HG03521 (cell line): ENCODE measurements around the gene BEST1.

ENCODE experiments used
- ATAC-seq: cut with Tn5 transposase; IDR thresholded peaks from one replicate; pipeline ENCODE4 v1.9.1; 2021; ENCODE audit warnings: mild to moderate bottlenecking, moderate library complexity; ENCODE audit not compliant: unreplicated experiment

BEST1 gene

GRCh38 chr11:61950035-61950547 lies at the start of gene BEST1:
TSS of gene BEST1 (plus strand) at chr11:61950351. CDS start at chr11:61951807, 1,456 bp downstream.
- no peak for ATAC-seq

DNA sequence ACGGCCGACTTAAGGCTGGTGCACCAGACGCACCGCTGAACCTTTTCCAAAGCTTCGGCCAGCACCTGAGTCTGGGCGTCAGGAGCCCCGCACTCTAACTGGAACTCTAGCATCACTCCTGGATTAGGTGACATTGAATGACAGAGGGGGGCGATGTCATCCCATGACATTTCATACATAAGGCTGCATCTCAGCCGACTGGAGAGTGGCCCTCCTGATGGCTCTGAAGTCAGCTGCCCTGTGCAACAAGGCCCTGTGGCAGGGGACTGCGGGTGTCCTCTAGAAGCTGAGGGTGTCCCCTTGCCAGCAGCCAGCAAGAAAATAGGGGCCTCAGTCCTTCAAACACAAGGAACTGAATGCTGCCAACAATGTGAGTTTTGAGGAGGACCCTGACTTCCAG lies 48.8 kb upstream of the BEST1 start:
- ATAC-seq: no peak

GRCh38 chr11:61902313-61902712 lies 47.8 kb upstream of the BEST1 start:
- ATAC-seq: no peak

DNA sequence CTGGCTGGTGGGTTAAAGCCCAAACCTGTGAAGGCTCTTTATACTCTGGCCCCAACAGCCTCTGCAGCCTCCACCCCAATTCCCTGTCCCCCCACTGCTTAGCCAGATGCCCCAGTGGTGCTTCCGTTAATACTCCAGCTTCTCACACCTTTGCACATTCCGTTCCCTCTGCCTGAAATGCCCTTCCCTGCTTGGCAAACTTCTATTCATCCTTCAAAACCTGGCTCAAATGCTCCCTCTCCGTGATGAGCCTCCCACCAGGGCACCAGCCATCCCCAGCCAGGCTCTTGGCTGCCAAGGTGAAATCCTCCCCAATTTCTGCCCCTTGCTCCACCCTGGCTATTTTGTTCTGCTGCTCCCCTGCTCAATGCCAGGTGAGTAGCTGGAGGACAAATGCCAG lies 46.3 kb upstream of the BEST1 start:
- no peak for ATAC-seq

DNA sequence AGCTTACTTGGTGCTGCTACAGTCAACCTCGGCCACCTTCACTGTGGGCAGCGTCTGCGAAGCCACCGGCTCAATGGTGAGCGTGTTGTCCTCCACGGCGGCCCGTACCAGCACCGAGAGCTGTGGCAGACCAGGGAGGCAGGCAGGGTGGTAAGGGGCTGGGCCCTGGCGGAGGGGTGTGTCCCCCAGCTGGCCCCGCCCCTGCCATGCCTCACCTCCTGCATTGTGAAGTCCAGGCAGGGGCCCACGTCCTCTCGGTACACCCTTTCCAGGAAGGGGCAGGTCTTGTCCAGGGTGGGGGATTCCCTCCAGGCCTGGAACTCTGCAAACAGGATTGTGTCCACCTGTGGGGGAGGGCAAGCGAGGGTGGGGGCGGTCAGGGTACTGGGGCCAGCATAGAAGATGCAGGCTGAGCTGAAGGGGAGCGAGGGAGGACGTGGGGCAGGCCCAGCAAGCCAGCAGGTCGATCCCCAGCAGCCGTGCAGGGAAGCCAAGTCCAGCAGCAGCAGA lies 45.6 kb upstream of the BEST1 start:
- no peak for ATAC-seq

GRCh38 chr11:61905067-61905696 lies 45.0 kb upstream of the BEST1 start:
- no peak for ATAC-seq

- ATAC-seq: no peak
Observed at GRCh38 chr11:61905801-61906521, 44.2 kb upstream of the BEST1 start.

DNA sequence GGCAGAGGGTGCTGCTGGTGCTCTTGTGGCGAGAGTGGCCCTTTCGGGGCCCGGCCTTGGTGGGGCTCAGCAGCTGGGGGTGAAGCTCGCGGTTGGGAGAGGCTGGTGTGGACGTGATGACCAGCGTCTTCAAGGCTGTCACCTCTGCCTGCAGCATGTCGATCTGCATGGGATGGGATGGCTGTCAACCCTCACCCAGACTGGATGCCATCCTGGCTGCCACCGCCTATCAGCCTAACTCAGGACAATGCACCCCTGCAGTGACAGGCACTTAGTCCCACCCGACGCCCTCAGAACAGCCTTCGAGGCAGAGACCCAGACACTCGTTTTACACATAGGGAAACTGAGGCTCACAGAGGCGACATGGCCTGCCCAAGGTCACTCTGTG lies 43.6 kb upstream of the BEST1 start:
- no peak for ATAC-seq

DNA sequence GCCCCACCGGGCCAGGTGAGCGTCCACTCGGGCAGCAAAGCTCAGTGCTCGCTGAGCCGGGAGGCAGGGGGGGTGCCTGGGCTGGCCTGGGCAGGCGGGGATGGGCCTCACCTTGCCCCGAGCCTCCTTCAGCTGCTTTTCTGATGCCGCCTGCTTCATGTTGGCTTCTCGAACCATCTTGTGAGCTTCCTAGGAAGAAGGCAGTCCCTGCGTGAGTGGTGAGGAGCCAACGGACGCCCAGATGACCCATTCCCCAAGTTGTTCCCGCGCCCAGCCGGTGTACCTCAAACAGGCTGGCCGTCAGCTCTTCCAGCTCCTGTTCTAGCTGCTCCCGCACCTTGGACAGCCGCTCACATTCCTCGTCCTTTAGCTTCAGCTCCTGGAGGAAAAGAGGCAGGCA lies 42.9 kb upstream of the BEST1 start:
- no peak for ATAC-seq

GRCh38 chr11:61907871-61908729 lies 42.1 kb upstream of the BEST1 start:
- no peak for ATAC-seq

DNA sequence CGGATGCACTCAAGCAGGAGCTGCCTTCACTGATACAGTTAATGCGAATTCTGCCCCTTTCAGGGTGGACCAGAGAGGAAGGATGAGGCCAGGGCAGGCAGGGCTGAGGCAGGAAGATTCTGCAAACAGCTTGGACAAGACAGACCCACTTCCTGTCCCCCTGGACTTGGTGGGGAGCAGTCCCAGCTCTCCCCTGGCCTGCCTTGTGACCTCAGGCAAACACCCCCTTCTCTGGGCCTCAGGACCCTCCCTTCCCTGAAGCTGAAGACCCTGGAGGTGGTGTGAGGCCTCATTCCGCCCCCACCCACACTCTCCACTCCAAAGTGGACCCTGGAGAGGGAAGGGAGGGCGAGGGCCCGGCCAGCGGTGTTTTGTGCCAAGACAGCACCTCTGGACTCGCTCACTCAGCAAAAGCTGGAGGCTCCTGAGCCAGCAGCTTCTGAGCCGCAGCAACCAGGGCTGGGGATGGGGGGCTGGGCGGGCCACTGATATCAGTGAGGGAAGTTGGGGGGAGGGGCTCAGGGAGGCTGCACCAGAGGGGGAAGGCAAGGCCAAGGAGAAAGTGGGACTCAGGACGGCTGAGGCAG lies 41.3 kb upstream of the BEST1 start:
- ATAC-seq: no peak

- no peak for ATAC-seq
Observed at GRCh38 chr11:61910187-61911127, 39.7 kb upstream of the BEST1 start.

- no peak for ATAC-seq
Observed at GRCh38 chr11:61911128-61911700, 38.9 kb upstream of the BEST1 start.

DNA sequence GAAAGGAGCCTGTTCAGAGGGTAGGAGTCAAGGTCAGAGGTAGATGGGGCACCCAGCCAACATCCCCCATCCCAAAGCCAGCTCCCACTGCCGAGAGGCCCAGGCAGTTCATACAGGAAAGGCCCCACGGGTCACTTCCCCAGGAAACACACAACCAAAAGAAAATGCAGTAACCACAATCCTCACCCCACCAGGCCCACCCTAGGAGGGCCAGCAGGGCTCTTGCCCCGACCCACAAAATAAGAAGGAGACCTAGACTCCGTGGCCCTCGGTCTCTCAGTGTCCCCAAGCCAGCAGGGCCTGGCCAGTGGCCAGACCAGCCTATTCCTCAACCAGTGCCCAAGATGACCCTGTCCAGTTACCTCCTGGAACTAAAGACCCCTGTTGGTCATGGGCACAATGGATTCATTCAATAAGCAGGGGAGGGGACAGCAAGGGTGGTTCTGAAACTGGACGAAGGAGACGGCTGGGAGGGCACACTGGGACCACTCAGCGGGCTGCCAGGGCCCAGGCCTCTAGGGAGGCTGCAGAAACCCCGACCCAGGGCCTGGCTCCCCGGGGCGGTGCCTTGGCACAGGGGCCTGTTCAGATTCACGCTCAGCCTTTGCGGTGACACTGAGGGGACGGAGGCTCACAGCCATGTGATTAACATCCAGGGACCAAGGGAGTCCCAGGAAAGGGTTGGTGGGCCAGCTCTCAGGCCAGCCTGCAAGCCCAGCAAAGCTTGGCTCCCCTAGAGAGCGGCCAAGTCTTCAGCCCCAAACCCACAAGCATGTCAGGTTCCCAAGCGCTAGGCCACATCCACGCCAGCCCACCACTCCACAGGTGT lies 38.2 kb upstream of the BEST1 start:
- ATAC-seq: no peak

DNA sequence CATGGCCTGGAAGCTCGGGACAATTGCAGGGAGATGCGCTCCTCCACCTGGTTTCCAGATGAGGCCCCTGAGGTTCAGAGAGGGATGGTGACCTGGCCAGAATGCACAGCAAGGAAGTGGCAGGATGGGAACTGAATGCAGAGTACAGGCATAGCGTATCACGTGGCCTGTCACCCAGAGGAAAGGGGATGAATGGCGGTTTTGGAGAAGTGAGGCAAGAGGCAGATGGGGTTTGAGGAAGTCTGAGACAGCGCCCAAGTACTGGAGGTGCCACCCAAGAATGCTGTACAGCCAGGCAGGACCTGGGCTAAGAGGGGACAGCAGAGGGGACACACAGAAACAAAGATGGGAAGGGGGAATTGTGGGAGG lies 37.6 kb upstream of the BEST1 start:
- ATAC-seq: no peak

GRCh38 chr11:61912991-61913698 lies 37.0 kb upstream of the BEST1 start:
- no peak for ATAC-seq

- ATAC-seq: no peak
Observed at GRCh38 chr11:61913699-61914395, 36.3 kb upstream of the BEST1 start.
